ENCODE results near the gene SLC4A1AP. TPM values are rescaled to one million over a fixed set of nuclear protein-coding genes. Genes with fewer than 3 reads are reported as not detected.

The SLC4A1AP gene
- polyA plus RNA-seq, 1 of the 3 experiments (the other 2 are of a cell fraction): 9.4 TPM

DNA sequence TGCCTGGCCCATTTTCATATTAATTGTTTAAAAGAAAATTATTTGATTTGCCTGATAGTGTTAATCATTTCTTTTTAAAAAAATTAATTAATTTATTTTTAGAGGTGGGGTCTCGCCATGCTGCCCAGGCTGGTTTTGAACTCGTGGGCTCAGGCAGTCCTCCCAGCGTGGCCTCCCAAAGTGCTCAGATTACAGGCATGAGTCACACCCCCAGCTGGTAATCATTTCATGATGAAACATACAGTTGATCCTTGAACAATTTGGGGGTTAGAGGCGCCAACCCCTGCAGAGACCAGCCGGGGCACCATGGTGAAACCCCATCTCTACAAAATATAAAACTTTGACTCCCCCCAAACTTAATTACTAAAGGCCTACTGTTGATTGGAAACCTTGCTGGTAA is 26.9 kb upstream of the SLC4A1AP start:
- TF ChIP-seq JUND (IDR thresholded peaks at IDR 0.05) (peak; percentile 33; the same call in 1 of the 2 replicates), EP300 (IDR thresholded peaks at IDR 0.05; ENCODE audit: borderline replicate concordance in 1 of 2, low read depth in 1 of 2, low read length in 1 of 2) (no peak), FOSL2 (IDR thresholded peaks at IDR 0.05; ENCODE audit: borderline replicate concordance, low read depth) (peak; percentile 45; the same call in 1 of the 2 replicates), TCF12 (IDR thresholded peaks at IDR 0.05) (peak; percentile 10; the same call in 1 of the 2 replicates)
- Histone ChIP-seq H2AFZ (ENCODE audit: low read depth) (no peak overlapping the region), H3K4me2 (no peak overlapping the region), H3K9me2 (no peaks in the 10 kb centered on the region), H3K4me1 (ENCODE audit: control insufficient read depth in 1 of 2, insufficient read depth in 2 of 2, low read depth in 1 of 2, low read length in 1 of 2) (no peaks in the 10 kb centered on the region; a peak in 1 of 4 replicates), H3F3A (replicated peaks; ENCODE audit: insufficient read depth) (peaks cover 45% of the 10 kb centered on the region), H4K20me1 (ENCODE audit: insufficient read depth) (no peaks in the 10 kb centered on the region), H3K79me2 (ENCODE audit: insufficient read depth) (peaks cover 17% of the 10 kb centered on the region; the same call in 1 of the 2 replicates), H3K9ac (no peak overlapping the region), H3K27ac (ENCODE audit: low read depth in 2 of 2, low read length in 1 of 2) (peak overlapping the region in 1 of 2 experiments; percentile 56; a peak in 1 of 4 replicates), H3K36me3 (replicated peaks in 1 of 2; ENCODE audit: control insufficient read depth in 1 of 2, insufficient read depth in 2 of 2, low read length in 1 of 2) (peaks cover 85 to 92% of the 10 kb centered on the region in 2 experiments), H3K4me3 (ENCODE audit: low read depth in 2 of 2, low read length in 1 of 2) (no peak overlapping the region), H3K9me3 (no peaks in the 10 kb centered on the region), H3K27me3 (ENCODE audit: insufficient read depth) (no peaks in the 10 kb centered on the region)
- POLR2A ChIA-PET: no interaction called here
- DNase-seq: no peak
- 88% methylated on average over 5 of the region's 5 CpGs for WGBS (ENCODE audit: low lambda C conversion rate)
- CTCF ChIA-PET: interaction anchor here (1.2 kb wide), 1 partner anchor 16 kb away, joined by 3 read pairs; no protein-coding TSS in a partner anchor

DNA sequence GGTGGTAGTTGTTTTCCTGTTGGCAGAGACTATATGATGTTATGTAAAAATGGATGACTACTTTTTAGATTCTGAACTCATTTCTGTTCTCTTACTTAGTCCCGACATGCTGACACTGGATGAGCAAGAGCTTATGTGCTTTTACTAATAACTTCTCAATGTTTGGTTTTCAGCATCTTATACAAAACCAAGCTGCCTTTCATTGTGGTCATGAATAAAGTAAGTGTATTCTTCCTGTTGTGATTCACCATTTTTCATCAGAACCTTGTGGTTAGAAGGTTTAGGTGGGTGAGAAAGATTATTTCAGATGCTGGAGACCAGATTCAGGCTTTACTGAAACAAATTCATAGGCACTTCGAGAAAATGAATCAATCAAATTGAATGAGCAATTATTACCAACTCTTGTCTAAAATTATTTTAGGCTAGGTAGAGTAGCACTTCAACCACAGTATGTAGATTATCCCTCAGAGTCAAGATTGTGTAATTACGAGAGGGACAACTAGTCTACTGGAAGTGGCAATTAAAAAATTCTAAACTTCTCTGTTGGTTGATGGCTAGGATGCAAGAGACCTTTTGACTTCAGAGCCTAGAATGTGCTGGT is 25.6 kb upstream of the SLC4A1AP start:
- Histone ChIP-seq H3K79me2 (ENCODE audit: insufficient read depth) (peaks cover 12% of the 10 kb centered on the region; the same call in 1 of the 2 replicates), H3K4me3 (ENCODE audit: low read depth in 2 of 2, low read length in 1 of 2) (no peak overlapping the region), H3K27ac (ENCODE audit: low read depth in 2 of 2, low read length in 1 of 2) (peak overlapping the region in 1 of 2 experiments; percentile 56; a peak in 2 of 4 replicates), H3K4me1 (ENCODE audit: control insufficient read depth in 1 of 2, insufficient read depth in 2 of 2, low read depth in 1 of 2, low read length in 1 of 2) (no peaks in the 10 kb centered on the region; a peak in 1 of 4 replicates), H3F3A (replicated peaks; ENCODE audit: insufficient read depth) (peaks cover 50% of the 10 kb centered on the region), H4K20me1 (ENCODE audit: insufficient read depth) (no peaks in the 10 kb centered on the region), H3K9me3 (no peaks in the 10 kb centered on the region), H3K9me2 (no peaks in the 10 kb centered on the region), H2AFZ (ENCODE audit: low read depth) (no peak overlapping the region), H3K27me3 (ENCODE audit: insufficient read depth) (no peaks in the 10 kb centered on the region), H3K4me2 (no peak overlapping the region), H3K36me3 (replicated peaks in 1 of 2; ENCODE audit: control insufficient read depth in 1 of 2, insufficient read depth in 2 of 2, low read length in 1 of 2) (peaks cover 81% of the 10 kb centered on the region in 2 experiments), H3K9ac (peak overlapping the region; percentile 15; the same call in 1 of the 2 replicates)
- no peak for TF ChIP-seq CHD2 (IDR thresholded peaks at IDR 0.05; ENCODE audit: low read length, partially characterized antibody)
- no peak for TF ChIP-seq GABPA (IDR thresholded peaks at IDR 0.05; ENCODE audit: low read depth)
- TF ChIP-seq NFIC (IDR thresholded peaks at IDR 0.05; ENCODE audit: borderline replicate concordance): 0 out of 2 replicates have a peak, but pooled peaks have one; percentile 14
- TF ChIP-seq, protein P1, sequence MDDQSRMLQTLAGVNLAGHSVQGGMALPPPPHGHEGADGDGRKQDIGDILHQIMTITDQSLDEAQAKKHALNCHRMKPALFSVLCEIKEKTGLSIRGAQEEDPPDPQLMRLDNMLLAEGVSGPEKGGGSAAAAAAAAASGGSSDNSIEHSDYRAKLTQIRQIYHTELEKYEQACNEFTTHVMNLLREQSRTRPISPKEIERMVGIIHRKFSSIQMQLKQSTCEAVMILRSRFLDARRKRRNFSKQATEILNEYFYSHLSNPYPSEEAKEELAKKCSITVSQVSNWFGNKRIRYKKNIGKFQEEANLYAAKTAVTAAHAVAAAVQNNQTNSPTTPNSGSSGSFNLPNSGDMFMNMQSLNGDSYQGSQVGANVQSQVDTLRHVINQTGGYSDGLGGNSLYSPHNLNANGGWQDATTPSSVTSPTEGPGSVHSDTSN (IDR thresholded peaks at IDR 0.05): peak; percentile 51
- TF ChIP-seq FOSL2 (IDR thresholded peaks at IDR 0.05; ENCODE audit: borderline replicate concordance, low read depth): peak; percentile 68; the same call in 1 of the 2 replicates
- peak; percentile 73 for TF ChIP-seq TCF12 (IDR thresholded peaks at IDR 0.05)
- peak; percentile 64; the same call in 1 of the 2 replicates for TF ChIP-seq JUND (IDR thresholded peaks at IDR 0.05)
- TF ChIP-seq EP300 (IDR thresholded peaks at IDR 0.05; ENCODE audit: borderline replicate concordance in 1 of 2, low read depth in 1 of 2, low read length in 1 of 2): 0 out of 4 replicates have a peak, but pooled peaks of 1 of the 2 experiments have one; percentile 25
- no peak for TF ChIP-seq TEAD4 (IDR thresholded peaks at IDR 0.05; ENCODE audit: borderline replicate concordance, insufficient read depth)
- TF ChIP-seq YY1 (IDR thresholded peaks at IDR 0.05; ENCODE audit: low read depth): no peak
- no peak for TF ChIP-seq FOXM1 (IDR thresholded peaks at IDR 0.05; ENCODE audit: low read depth)
- POLR2A ChIA-PET: no interaction called here
- CTCF ChIA-PET: interaction anchor here (0.7 to 2.5 kb wide), 3 partner anchors 17 to 45 kb away, joined by 3 to 11 read pairs (median 4); no protein-coding TSS in a partner anchor
- WGBS (ENCODE audit: low lambda C conversion rate): 56% methylated on average over 3 of the region's 3 CpGs
- DNase-seq: no peak

Measured in SK-N-SH (cell line).